Astrocyte (in vitro differentiated cells and primary cell): ENCODE results near the gene CSNK1A1. TPM values are rescaled to one million over a fixed set of nuclear protein-coding genes. Genes with fewer than 3 reads are reported as not detected.

Source experiments
- DNase-seq: peaks from one replicate; pipeline ENCODE4 v3.0.0-alpha.2; 2010; ENCODE audit warnings: low read depth
- FAIRE-seq: peaks from 2 replicates; lab custom pipeline; 2011; peaks lifted over from hg19 to GRCh38; lab: Jason Lieb, UNC
- H2AFZ ChIP-seq: 2 replicates; pipeline ENCODE4 v1.6.0; 2012; ENCODE audit warnings: low read depth, low read length, inconsistent platforms
- H3K27ac ChIP-seq: 2 replicates; pipeline ENCODE4 v1.5.1; 2011; ENCODE audit warnings: low read depth, low read length, inconsistent platforms
- H3K27me3 ChIP-seq: 2 replicates; pipeline ENCODE4 v1.6.0; 2011; ENCODE audit warnings: low read length, inconsistent platforms; ENCODE audit not compliant: insufficient read depth
- H3K36me3 ChIP-seq: 2 replicates; pipeline ENCODE4 v1.5.1; 2011; ENCODE audit warnings: low read length, inconsistent platforms; ENCODE audit not compliant: insufficient read depth
- H3K4me1 ChIP-seq: 2 replicates; pipeline ENCODE4 v1.5.1; 2011; ENCODE audit warnings: low read length, inconsistent platforms; ENCODE audit not compliant: insufficient read depth
- H3K4me2 ChIP-seq: 2 replicates; pipeline ENCODE4 v1.6.0; 2012; ENCODE audit warnings: low read length, inconsistent platforms
- H3K4me3 ChIP-seq: 2 replicates; pipeline ENCODE4 v1.5.1; 2011; ENCODE audit warnings: low read depth, mild to moderate bottlenecking, low read length, inconsistent platforms; ENCODE audit not compliant: insufficient read depth
- H3K79me2 ChIP-seq: 2 replicates; pipeline ENCODE4 v1.6.0; 2012; ENCODE audit warnings: mild to moderate bottlenecking, low read length, inconsistent platforms; ENCODE audit not compliant: insufficient read depth
- H3K9ac ChIP-seq: 2 replicates; pipeline ENCODE4 v1.6.0; 2012; ENCODE audit warnings: mild to moderate bottlenecking, low read length, inconsistent platforms
- H3K9me3 ChIP-seq: 2 replicates; pipeline ENCODE4 v1.5.1; 2012; ENCODE audit warnings: low read depth, mild to moderate bottlenecking, low read length, inconsistent platforms; ENCODE audit not compliant: insufficient read depth
- H4K20me1 ChIP-seq: 2 replicates; pipeline ENCODE4 v1.6.0; 2012; ENCODE audit warnings: low read length, inconsistent platforms; ENCODE audit not compliant: insufficient read depth
- H3K27ac Mint-ChIP-seq: one replicate; pipeline ENCODE4 v1.8.0; 2021; ENCODE audit warnings: mild to moderate bottlenecking, mixed read lengths; ENCODE audit not compliant: unreplicated experiment
- H3K27me3 Mint-ChIP-seq: one replicate; pipeline ENCODE4 v1.8.0; 2021; ENCODE audit warnings: low read depth, mixed read lengths; ENCODE audit not compliant: unreplicated experiment
- H3K36me3 Mint-ChIP-seq: one replicate; pipeline ENCODE4 v1.8.0; 2021; ENCODE audit warnings: low read depth, mixed read lengths; ENCODE audit not compliant: unreplicated experiment
- H3K4me1 Mint-ChIP-seq: one replicate; pipeline ENCODE4 v1.8.0; 2021; ENCODE audit warnings: low read depth, mixed read lengths; ENCODE audit not compliant: unreplicated experiment
- H3K4me3 Mint-ChIP-seq: one replicate; pipeline ENCODE4 v1.8.0; 2021; ENCODE audit warnings: mild to moderate bottlenecking, moderate library complexity, mixed read lengths; ENCODE audit not compliant: unreplicated experiment
- H3K9me3 Mint-ChIP-seq: one replicate; pipeline ENCODE4 v1.8.0; 2021; ENCODE audit warnings: mild to moderate bottlenecking, mixed read lengths; ENCODE audit not compliant: unreplicated experiment
- EZH2 ChIP-seq: IDR thresholded peaks from 2 replicates; pipeline ENCODE4 v1.6.1; 2012; ENCODE audit warnings: mild to moderate bottlenecking, low read length, inconsistent platforms; ENCODE audit not compliant: insufficient read depth
- total RNA-seq: library from RNA; stranded (reverse); gene quantifications from 2 replicates; pipeline ENCODE4 v1.2.1, GENCODE V29; 2021
- TF ChIP-seq, protein P1 (sequence below): IDR thresholded peaks from 2 replicates; pipeline ENCODE4 v1.5.1; 2011; ENCODE audit warnings: low read depth, mild to moderate bottlenecking, inconsistent platforms, low read length, moderate library complexity; ENCODE audit not compliant: insufficient read depth

Gene CSNK1A1
- total RNA-seq, 1 donor from 2014 or later, result 384 TPM

DNA sequence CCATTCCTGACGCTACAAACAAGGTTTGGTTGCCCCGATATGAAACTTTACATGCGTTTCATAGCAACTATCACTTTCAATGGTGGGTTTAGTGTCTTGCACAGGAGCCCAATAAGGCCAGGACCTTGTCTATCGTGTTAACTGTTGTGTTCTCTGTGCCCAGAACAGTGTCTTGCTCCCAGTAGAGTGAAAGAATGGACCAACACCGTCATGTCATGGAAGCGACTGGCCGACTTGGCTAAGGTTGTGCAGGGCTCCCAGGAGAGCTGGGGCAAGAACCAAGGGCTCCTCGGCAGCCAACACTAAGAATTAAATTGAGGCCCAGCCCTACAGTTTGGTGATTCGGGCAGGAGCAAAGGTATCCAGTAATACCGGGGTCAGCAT, 29.6 kb upstream of the CSNK1A1 start:
- Histone ChIP-seq H3K36me3 (no peaks in the 10 kb centered on the region), H3K9me3 (no peaks in the 10 kb centered on the region), H3K27me3 (no peaks in the 10 kb centered on the region), H2AFZ (peak overlapping the region; percentile 93), H3K4me3 (peak overlapping the region; percentile 59), H3K4me1 (peaks cover 4% of the 10 kb centered on the region), H3K79me2 (no peaks in the 10 kb centered on the region), H4K20me1 (no peaks in the 10 kb centered on the region), H3K4me2 (peak overlapping the region; percentile 88), H3K9ac (peak overlapping the region; percentile 67), H3K27ac (no peak overlapping the region)
- H3K27me3 Mint-ChIP-seq, result peaks cover 8% of the 10 kb centered on the region
- H3K9me3 Mint-ChIP-seq, result no peaks in the 10 kb centered on the region
- H3K4me3 Mint-ChIP-seq, result peak overlapping the region; percentile 69
- no peaks in the 10 kb centered on the region for H3K36me3 Mint-ChIP-seq
- DNase-seq, result no peak
- no peak overlapping the region for H3K27ac Mint-ChIP-seq
- no peak for FAIRE-seq
- no peak for TF ChIP-seq EZH2
- TF ChIP-seq, protein P1, sequence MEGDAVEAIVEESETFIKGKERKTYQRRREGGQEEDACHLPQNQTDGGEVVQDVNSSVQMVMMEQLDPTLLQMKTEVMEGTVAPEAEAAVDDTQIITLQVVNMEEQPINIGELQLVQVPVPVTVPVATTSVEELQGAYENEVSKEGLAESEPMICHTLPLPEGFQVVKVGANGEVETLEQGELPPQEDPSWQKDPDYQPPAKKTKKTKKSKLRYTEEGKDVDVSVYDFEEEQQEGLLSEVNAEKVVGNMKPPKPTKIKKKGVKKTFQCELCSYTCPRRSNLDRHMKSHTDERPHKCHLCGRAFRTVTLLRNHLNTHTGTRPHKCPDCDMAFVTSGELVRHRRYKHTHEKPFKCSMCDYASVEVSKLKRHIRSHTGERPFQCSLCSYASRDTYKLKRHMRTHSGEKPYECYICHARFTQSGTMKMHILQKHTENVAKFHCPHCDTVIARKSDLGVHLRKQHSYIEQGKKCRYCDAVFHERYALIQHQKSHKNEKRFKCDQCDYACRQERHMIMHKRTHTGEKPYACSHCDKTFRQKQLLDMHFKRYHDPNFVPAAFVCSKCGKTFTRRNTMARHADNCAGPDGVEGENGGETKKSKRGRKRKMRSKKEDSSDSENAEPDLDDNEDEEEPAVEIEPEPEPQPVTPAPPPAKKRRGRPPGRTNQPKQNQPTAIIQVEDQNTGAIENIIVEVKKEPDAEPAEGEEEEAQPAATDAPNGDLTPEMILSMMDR, result no peak
- H3K4me1 Mint-ChIP-seq, result no peaks in the 10 kb centered on the region

DNA sequence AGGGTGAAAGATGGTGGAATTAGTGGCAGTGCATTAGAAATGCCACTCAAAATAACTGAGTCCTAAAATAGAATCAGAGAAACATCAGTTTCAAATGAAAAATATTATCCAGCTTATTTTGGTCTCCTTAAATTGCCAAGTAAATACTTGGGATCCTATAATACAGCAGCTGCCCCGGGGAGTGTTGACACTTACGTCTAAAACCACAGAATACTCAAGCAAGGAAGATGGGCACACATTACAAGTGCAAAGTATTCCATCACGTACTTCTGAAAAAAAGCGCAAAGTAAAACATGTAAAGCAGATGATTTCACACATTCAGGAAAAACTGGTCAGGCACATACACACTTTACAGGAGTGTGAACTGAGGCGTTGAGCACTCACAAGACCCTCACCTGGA, 27.7 kb upstream of the CSNK1A1 start:
- Histone ChIP-seq H3K9me3 (no peaks in the 10 kb centered on the region), H3K4me1 (peaks cover 4% of the 10 kb centered on the region), H3K4me2 (no peak overlapping the region), H3K36me3 (no peaks in the 10 kb centered on the region), H2AFZ (no peak overlapping the region), H3K27me3 (no peaks in the 10 kb centered on the region), H3K27ac (no peak overlapping the region), H3K79me2 (no peaks in the 10 kb centered on the region), H3K9ac (no peak overlapping the region), H4K20me1 (no peaks in the 10 kb centered on the region), H3K4me3 (no peak overlapping the region)
- Mint-ChIP-seq H3K27ac (no peak overlapping the region), H3K27me3 (peaks cover 8% of the 10 kb centered on the region), H3K36me3 (no peaks in the 10 kb centered on the region), H3K4me1 (no peaks in the 10 kb centered on the region), H3K9me3 (no peaks in the 10 kb centered on the region), H3K4me3 (no peak overlapping the region)
- DNase-seq, result no peak
- FAIRE-seq, result no peak
- TF ChIP-seq EZH2, result no peak
- TF ChIP-seq, protein P1, result no peak

DNA sequence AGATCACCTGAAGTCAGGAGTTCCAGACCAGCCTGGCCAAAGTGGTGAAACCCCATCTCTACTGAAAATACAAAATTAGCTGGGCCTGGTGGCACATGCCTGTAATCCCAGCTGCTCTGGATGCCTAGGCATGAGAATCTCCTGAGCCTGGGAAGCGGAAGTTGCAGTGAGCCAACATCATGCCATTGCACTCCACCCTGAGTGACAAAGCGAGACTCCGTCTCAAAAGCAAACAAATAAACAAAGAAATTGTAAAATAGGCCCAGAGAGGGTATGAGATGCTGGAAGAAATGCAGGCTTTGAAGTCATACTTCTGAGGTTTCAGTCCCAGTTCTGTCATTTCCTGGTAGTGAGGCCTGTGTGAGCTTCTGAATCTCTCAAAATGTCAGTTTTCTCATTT, 24.8 kb upstream of the CSNK1A1 start:
- Mint-ChIP-seq H3K4me1 (no peaks in the 10 kb centered on the region), H3K27me3 (peaks cover 8% of the 10 kb centered on the region), H3K36me3 (no peaks in the 10 kb centered on the region), H3K9me3 (no peaks in the 10 kb centered on the region), H3K27ac (no peak overlapping the region), H3K4me3 (no peak overlapping the region)
- DNase-seq (no peak), FAIRE-seq (no peak)
- Histone ChIP-seq H3K79me2 (no peaks in the 10 kb centered on the region), H3K27me3 (no peaks in the 10 kb centered on the region), H4K20me1 (no peaks in the 10 kb centered on the region), H3K4me2 (no peak overlapping the region), H3K27ac (no peak overlapping the region), H3K9me3 (no peaks in the 10 kb centered on the region), H3K9ac (no peak overlapping the region), H2AFZ (no peak overlapping the region), H3K4me3 (no peak overlapping the region), H3K36me3 (no peaks in the 10 kb centered on the region), H3K4me1 (peaks cover 4% of the 10 kb centered on the region)
- TF ChIP-seq EZH2, result no peak
- TF ChIP-seq, protein P1, result no peak
